OCI-LY3 (cell line): ENCODE measurements around the gene AMFR.

Experiments used
- EZH2phosphoT487 ChIP-seq: fragments of 200-600 bp; shearing (Covaris generic); IDR thresholded peaks from 2 replicates; pipeline ENCODE4 v1.6.1; 2018; ENCODE audit warnings: antibody characterized with exemption, mixed run types, low read depth
- TF ChIP-seq, protein P1 (sequence below): fragments of 200-600, 300-600 bp; sonication (generic); IDR thresholded peaks from 2 replicates; pipeline ENCODE4 v1.5.1; 2014; ENCODE audit warnings: antibody characterized with exemption, low read length, low read depth

DNA sequence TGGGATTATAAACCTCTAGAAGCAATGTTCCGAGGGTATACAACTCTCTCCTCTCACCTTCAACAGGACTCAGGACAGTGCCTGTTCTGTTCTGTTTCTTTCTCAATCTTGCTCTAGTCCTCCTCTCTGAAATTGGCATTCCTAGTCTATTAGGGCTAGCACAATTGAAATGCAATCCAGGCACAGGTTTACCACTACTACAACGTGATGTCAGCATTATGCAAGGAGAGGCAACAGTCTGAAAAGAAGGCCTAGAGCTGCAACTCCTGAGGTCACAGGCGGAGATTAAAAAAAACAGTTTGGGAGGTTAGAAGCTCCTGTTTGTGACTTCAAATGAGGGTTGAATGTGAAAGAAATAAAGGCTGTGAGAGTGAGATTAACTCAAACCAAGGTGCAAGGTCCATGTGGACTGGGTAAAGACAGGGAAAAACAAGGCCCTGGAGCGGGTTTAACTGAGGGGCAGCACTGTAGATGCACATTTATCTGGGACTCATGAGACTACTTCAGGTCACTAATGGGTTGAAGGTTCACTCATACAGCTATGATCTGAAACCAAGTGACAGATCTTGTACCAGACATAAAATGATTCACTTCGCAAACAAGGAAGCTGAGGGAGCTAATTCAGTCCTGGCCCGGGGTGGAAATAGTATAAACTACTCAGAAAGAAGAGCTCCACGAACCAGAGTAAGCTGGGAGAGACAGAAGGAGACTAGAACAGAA, 16.8 kb downstream of the AMFR start:
- TF ChIP-seq, protein P1, sequence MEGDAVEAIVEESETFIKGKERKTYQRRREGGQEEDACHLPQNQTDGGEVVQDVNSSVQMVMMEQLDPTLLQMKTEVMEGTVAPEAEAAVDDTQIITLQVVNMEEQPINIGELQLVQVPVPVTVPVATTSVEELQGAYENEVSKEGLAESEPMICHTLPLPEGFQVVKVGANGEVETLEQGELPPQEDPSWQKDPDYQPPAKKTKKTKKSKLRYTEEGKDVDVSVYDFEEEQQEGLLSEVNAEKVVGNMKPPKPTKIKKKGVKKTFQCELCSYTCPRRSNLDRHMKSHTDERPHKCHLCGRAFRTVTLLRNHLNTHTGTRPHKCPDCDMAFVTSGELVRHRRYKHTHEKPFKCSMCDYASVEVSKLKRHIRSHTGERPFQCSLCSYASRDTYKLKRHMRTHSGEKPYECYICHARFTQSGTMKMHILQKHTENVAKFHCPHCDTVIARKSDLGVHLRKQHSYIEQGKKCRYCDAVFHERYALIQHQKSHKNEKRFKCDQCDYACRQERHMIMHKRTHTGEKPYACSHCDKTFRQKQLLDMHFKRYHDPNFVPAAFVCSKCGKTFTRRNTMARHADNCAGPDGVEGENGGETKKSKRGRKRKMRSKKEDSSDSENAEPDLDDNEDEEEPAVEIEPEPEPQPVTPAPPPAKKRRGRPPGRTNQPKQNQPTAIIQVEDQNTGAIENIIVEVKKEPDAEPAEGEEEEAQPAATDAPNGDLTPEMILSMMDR = no peak
- TF ChIP-seq EZH2phosphoT487 = no peak
